IMR-90 (cell line): ENCODE results near the gene CTAGE1. TPM values are rescaled to one million over a fixed set of nuclear protein-coding genes. Genes with fewer than 3 reads are reported as not detected.
"Not testable (repeated sequence)": the region's sequence is repeated elsewhere in the genome, so short reads cannot be mapped to it uniquely, and the experiment has no call there.

Source experiments
- ATAC-seq: fragments of 200-7000 bp; cut with Tn5 transposase; 2 replicates; pipeline ENCODE4 v1.9.1; 2020; ENCODE audit warnings: low read depth, mild to moderate bottlenecking, moderate library complexity
- BruUV-seq: library from RNA; stranded (reverse); fragments of 400-500 nt; replicated peaks from 2 replicates; lab custom pipeline; 2021; lab: Mats Ljungman, UMichigan
- CTCF ChIA-PET: fragments of 300-600 bp; formaldehyde crosslinking; extraction: SDS; loops from one replicate; lab custom pipeline; 2021; ENCODE audit warnings: antibody characterized with exemption; lab: Yijun Ruan, JAX
- POLR2A ChIA-PET: fragments of 300-600 bp; sonication (Branson Sonifier 250); formaldehyde crosslinking; loops from one replicate; lab custom pipeline; 2022; ENCODE audit warnings: antibody characterized with exemption; ENCODE audit not compliant: unreplicated experiment; lab: Charles Lee
- DNase-seq: peaks from one replicate; pipeline ENCODE4 v3.0.0; 2013
- H2AFZ ChIP-seq: replicated peaks from 2 replicates; pipeline ENCODE3; 2013; ENCODE audit warnings: low read length, mild to moderate bottlenecking; ENCODE audit not compliant: poor library complexity
- H2AK5ac ChIP-seq: 2 replicates; pipeline ENCODE4 v1.6.1; 2013; ENCODE audit warnings: low read depth, low read length, inconsistent platforms
- H2AK9ac ChIP-seq: replicated peaks from 2 replicates; pipeline ENCODE3; 2013; ENCODE audit warnings: mild to moderate bottlenecking, low read depth, low read length, moderate library complexity; ENCODE audit not compliant: poor library complexity
- H2BK120ac ChIP-seq: 2 replicates; pipeline ENCODE4 v1.6.1; 2013; ENCODE audit warnings: low read depth, low read length, inconsistent platforms
- H2BK15ac ChIP-seq: 3 replicates; pipeline ENCODE4 v1.6.1; 2013; ENCODE audit warnings: low read depth, low read length, inconsistent platforms
- H2BK20ac ChIP-seq: 2 replicates; pipeline ENCODE4 v1.6.1; 2013; ENCODE audit warnings: low read depth, mild to moderate bottlenecking, inconsistent platforms, low read length, moderate library complexity
- H2BK5ac ChIP-seq: 2 replicates; pipeline ENCODE4 v1.6.1; 2013; ENCODE audit warnings: mild to moderate bottlenecking, low read depth, low read length, inconsistent platforms; ENCODE audit not compliant: poor library complexity, severe bottlenecking
- H3K14ac ChIP-seq: replicated peaks from 2 replicates; pipeline ENCODE4 v1.6.1; 2013; ENCODE audit warnings: low read depth, low read length, inconsistent platforms
- H3K18ac ChIP-seq: 2 replicates; pipeline ENCODE4 v1.6.1; 2013; ENCODE audit warnings: low read depth, low read length, control low read depth
- H3K23ac ChIP-seq: 2 replicates; pipeline ENCODE4 v1.6.1; 2013; ENCODE audit warnings: low read depth, low read length, inconsistent platforms
- H3K27ac ChIP-seq: 2 replicates; pipeline ENCODE4 v1.5.1; 2013; ENCODE audit warnings: mild to moderate bottlenecking, control low read depth, low read length; ENCODE audit not compliant: insufficient read depth
- H3K27me3 ChIP-seq: 2 replicates; pipeline ENCODE4 v1.6.1; 2013; ENCODE audit warnings: low read length; ENCODE audit not compliant: control insufficient read depth, insufficient read depth
- H3K36me3 ChIP-seq: 2 replicates; pipeline ENCODE4 v1.6.1; 2013; ENCODE audit warnings: low read length, mixed read lengths; ENCODE audit not compliant: control insufficient read depth, insufficient read depth
- H3K4ac ChIP-seq: 2 replicates; pipeline ENCODE4 v1.6.1; 2013; ENCODE audit warnings: low read depth, low read length, inconsistent platforms
- H3K4me1 ChIP-seq: 2 replicates; pipeline ENCODE4 v1.6.1; 2013; ENCODE audit warnings: low read length, mixed read lengths; ENCODE audit not compliant: control insufficient read depth, insufficient read depth
- H3K4me2 ChIP-seq: 2 replicates; pipeline ENCODE4 v1.6.1; 2013; ENCODE audit warnings: low read depth, mild to moderate bottlenecking, control low read depth, low read length, moderate library complexity
- H3K4me3 ChIP-seq: 2 replicates; pipeline ENCODE4 v1.5.1; 2013; ENCODE audit warnings: low read depth, mild to moderate bottlenecking, control low read depth, low read length, moderate library complexity; ENCODE audit not compliant: insufficient read depth
- H3K56ac ChIP-seq: 2 replicates; pipeline ENCODE4 v1.6.1; 2013; ENCODE audit warnings: low read length, inconsistent platforms; ENCODE audit not compliant: insufficient read depth; ENCODE audit errors: extremely low read depth
- H3K79me1 ChIP-seq, 2 experiments: 2 replicates each; pipeline ENCODE4 v1.6.1; 2013; ENCODE audit warnings: low read length in 2 of 2, inconsistent platforms in 1 of 2, low read depth in 1 of 2
- H3K9ac ChIP-seq: 2 replicates; pipeline ENCODE4 v1.6.1; 2013; ENCODE audit warnings: low read depth, low read length, control low read depth
- H3K9me1 ChIP-seq: 2 replicates; pipeline ENCODE4 v1.6.1; 2013; ENCODE audit warnings: low read length, inconsistent platforms; ENCODE audit not compliant: insufficient read depth
- H3K9me3 ChIP-seq: 2 replicates; pipeline ENCODE4 v1.6.1; 2013; ENCODE audit warnings: low read length; ENCODE audit not compliant: control insufficient read depth, insufficient read depth
- H4K20me1 ChIP-seq: 2 replicates; pipeline ENCODE4 v1.6.1; 2013; ENCODE audit warnings: low read length, inconsistent platforms; ENCODE audit not compliant: insufficient read depth
- H4K5ac ChIP-seq: 2 replicates; pipeline ENCODE4 v1.6.1; 2013; ENCODE audit warnings: mild to moderate bottlenecking, low read depth, low read length, control low read depth
- H4K8ac ChIP-seq, 2 experiments: 2 replicates each; pipeline ENCODE4 v1.6.1; 2013; ENCODE audit warnings: low read depth in 2 of 2, low read length in 2 of 2, control low read depth in 1 of 2, inconsistent platforms in 1 of 2
- H4K91ac ChIP-seq: 2 replicates; pipeline ENCODE4 v1.6.1; 2013; ENCODE audit warnings: low read depth, low read length, inconsistent platforms; ENCODE audit not compliant: insufficient read depth
- WGBS, 2 experiments: methylation state at CpG; one replicate each; pipeline versions ENCODE4 v1.1.5 to v1.1.7; 2013; ENCODE audit warnings: missing lambda C conversion rate in 2 of 2; ENCODE audit not compliant: insufficient read length in 1 of 2; ENCODE audit errors: extremely low coverage in 2 of 2; 5-methylcytosine and 5-hydroxymethylcytosine counted together
- dilution Hi-C: fragments of 300-500 bp; cut with HindIII; formaldehyde crosslinking; loops from one replicate; pipeline ENCODE4 v1.14.3; 2018; ENCODE audit warnings: low sequenced_read_pairs; ENCODE audit not compliant: unreplicated experiment
- in situ Hi-C: fragments of 300-500 bp; cut with MboI; formaldehyde crosslinking; loops from 3 replicates; pipeline ENCODE4 v1.14.3; 2019; ENCODE audit warnings: low sequenced_read_pairs, inconsistent platforms, mixed read lengths
- intact Hi-C: fragments of 100-400 bp; cut with micrococcal nuclease; formaldehyde crosslinking; loops from 2 replicates; pipeline ENCODE4 v1.10.0; 2022
- polyA plus RNA-seq, 3 experiments: library from polyadenylated mRNA; depleted of rRNA; stranded (reverse); fragments of >200 nt; gene quantifications; 2 replicates each; pipeline ENCODE4 v1.2.3, GENCODE V29; 2012; ENCODE audit warnings: low replicate concordance in 1 of 3
- total RNA-seq: library from RNA; depleted of rRNA; stranded (reverse); fragments of >200 nt; gene quantifications from 2 replicates; pipeline ENCODE4 v1.2.3, GENCODE V29; 2012

Gene CTAGE1
- total and polyA plus RNA-seq, 2 of the 4 experiments (the other 2 are of a cell fraction) = 0.09 TPM; not detected in 1

DNA sequence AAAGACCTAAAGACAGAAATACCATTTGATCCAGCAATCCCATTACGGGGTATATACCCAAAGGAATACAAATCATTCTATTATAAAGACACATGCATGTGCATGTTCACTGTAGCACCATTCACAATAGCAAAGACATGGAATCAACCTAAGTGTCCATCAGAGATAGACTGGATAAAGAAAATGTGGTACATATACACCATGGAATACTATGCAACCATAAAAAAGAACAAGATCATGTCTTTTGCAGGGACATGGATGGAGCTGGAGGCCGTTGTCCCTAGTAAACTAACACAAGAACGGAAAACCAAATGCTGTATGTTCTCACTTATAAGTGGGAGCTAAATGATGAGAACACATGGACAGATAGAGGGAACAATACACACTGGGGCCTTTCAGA, 33.1 kb upstream of the CTAGE1 start:
- H2BK120ac ChIP-seq, BruUV-seq, H2BK15ac ChIP-seq, H4K8ac ChIP-seq, H3K18ac ChIP-seq, H4K20me1 ChIP-seq, H4K5ac ChIP-seq, H3K36me3 ChIP-seq, H3K9me1 ChIP-seq, H3K56ac ChIP-seq, H3K27me3 ChIP-seq, H3K14ac ChIP-seq, CTCF ChIA-PET, H2AK9ac ChIP-seq, H3K4me1 ChIP-seq, H3K4me2 ChIP-seq, H4K91ac ChIP-seq, H3K23ac ChIP-seq, H2AFZ ChIP-seq, ATAC-seq, POLR2A ChIA-PET, H3K27ac ChIP-seq, intact Hi-C loops, dilution Hi-C loops, DNase-seq, H3K79me1 ChIP-seq, H2BK20ac ChIP-seq, H3K4me3 ChIP-seq, H3K9ac ChIP-seq, H2AK5ac ChIP-seq, H3K4ac ChIP-seq, H3K9me3 ChIP-seq, in situ Hi-C loops, H2BK5ac ChIP-seq: not testable (repeated sequence)
- no CpG with 5 or more reads among the region's 3 CpGs for WGBS, 2 experiments

DNA sequence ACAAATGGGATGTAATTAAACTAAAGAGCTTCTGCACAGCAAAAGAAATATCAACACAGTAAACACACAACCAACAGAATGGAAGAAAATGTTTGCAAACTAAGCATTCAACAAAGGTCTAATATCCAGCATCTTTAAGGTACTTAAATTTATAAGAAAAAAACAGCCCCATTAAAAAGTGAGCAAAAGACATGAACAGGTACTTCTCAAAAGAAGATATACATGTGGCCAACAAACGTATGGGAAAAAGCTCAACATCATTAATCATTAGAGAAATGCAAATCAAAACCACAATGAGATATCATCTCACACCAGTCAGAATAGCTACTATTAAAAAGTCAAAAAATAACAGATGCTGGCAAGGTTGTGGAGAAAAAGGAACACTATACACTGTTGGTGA, 32.6 kb upstream of the CTAGE1 start:
- H2AFZ ChIP-seq, H3K9me1 ChIP-seq, H3K18ac ChIP-seq, H3K56ac ChIP-seq, ATAC-seq, H3K14ac ChIP-seq, in situ Hi-C loops, H3K4ac ChIP-seq, CTCF ChIA-PET, H3K36me3 ChIP-seq, H3K79me1 ChIP-seq, H4K8ac ChIP-seq, H3K27me3 ChIP-seq, intact Hi-C loops, H3K9me3 ChIP-seq, H3K23ac ChIP-seq, BruUV-seq, POLR2A ChIA-PET, H3K4me2 ChIP-seq, H4K20me1 ChIP-seq, H2BK5ac ChIP-seq, H2BK15ac ChIP-seq, dilution Hi-C loops, H3K4me3 ChIP-seq, H4K91ac ChIP-seq, H2BK120ac ChIP-seq, DNase-seq, H2AK5ac ChIP-seq, H2BK20ac ChIP-seq, H4K5ac ChIP-seq, H3K9ac ChIP-seq, H2AK9ac ChIP-seq, H3K4me1 ChIP-seq, H3K27ac ChIP-seq: not testable (repeated sequence)
- WGBS, 2 experiments = no CpG with 5 or more reads among the region's 1 CpG
